ENCODE data around the gene METTL13. TPM values are rescaled to one million over a fixed set of nuclear protein-coding genes. Genes with fewer than 3 reads are reported as not detected.
A peak's percentile ranks its signal among the peaks of the same experiment; 100 is the strongest.

Gene METTL13
- total RNA-seq, 1 donor from 2014 or later, result 25.1 TPM

DNA sequence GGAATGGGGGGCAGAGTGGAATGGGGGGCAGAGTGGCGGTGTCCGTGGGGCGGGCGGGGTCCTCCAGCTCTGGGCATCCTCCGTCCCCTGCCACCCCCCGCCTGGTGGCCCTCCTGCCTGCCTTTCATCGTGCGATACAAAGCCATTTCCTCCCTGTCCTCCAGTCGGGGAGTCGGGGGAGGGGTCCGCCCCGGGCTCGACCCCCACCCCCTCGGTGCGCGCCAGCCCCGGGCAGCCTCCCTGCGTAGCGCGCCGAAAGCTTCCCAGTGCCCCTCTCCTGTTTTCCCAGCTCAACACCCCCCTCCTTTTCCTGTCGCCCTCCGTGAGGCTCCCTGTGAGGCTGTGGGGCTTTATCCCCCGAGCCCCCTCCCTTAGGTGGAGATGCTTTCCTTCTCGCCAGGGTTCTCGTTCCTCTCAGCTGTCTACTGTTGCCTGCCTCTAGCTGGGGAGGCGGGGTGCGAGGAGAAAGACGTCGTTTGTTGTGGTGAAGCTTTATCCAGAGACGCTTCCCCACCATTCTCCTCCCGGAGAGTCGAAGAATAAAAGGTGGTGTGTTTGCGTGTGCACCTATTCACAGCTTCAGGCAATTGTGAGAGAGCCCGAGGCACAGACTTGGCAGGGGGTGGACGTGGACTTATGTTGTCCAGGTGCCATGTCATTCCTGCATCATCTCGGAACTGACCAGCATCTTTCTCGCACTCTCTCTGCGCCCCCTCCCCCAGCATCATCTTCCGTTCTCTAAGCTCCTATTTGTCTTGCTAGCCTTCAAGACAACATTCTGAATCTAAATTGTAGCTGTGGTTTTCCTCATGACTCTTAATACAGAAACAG, 60.7 kb downstream of the METTL13 start:
- Histone ChIP-seq H3K9me3 (ENCODE audit: insufficient read depth, low read depth, low read length) (no peaks in the 10 kb centered on the region), H3K4me2 (ENCODE audit: low read length) (peak overlapping the region; percentile 96), H3K4me1 (ENCODE audit: insufficient read depth, low read length) (no peaks in the 10 kb centered on the region), H3K27ac (ENCODE audit: low read depth, low read length) (no peak overlapping the region), H3K27me3 (ENCODE audit: insufficient read depth, low read length) (no peaks in the 10 kb centered on the region), H3K79me2 (ENCODE audit: insufficient read depth, low read length) (no peaks in the 10 kb centered on the region), H3K4me3 (ENCODE audit: insufficient read depth, low read depth, low read length) (peak overlapping the region; percentile 73), H2AFZ (ENCODE audit: low read depth, low read length) (peak overlapping the region; percentile 98), H3K9ac (ENCODE audit: low read length) (peak overlapping the region; percentile 77), H3K36me3 (ENCODE audit: insufficient read depth, low read length) (no peaks in the 10 kb centered on the region), H4K20me1 (ENCODE audit: insufficient read depth, low read length) (no peaks in the 10 kb centered on the region)
- H3K36me3 Mint-ChIP-seq (ENCODE audit: low read depth, unreplicated experiment), result no peaks in the 10 kb centered on the region
- no peak overlapping the region for H3K27ac Mint-ChIP-seq (ENCODE audit: unreplicated experiment)
- H3K27me3 Mint-ChIP-seq (ENCODE audit: low read depth, unreplicated experiment), result peaks cover 3% of the 10 kb centered on the region
- H3K9me3 Mint-ChIP-seq (ENCODE audit: unreplicated experiment), result no peaks in the 10 kb centered on the region
- DNase-seq (ENCODE audit: low read depth) (no peak), FAIRE-seq (no peak)
- TF ChIP-seq EZH2 (IDR thresholded peaks at IDR 0.05; ENCODE audit: insufficient read depth, low read length), result peak; percentile 18
- TF ChIP-seq CTCF (IDR thresholded peaks at IDR 0.05; ENCODE audit: insufficient read depth, low read depth, low read length), result no peak
- peak overlapping the region; percentile 87 for H3K4me3 Mint-ChIP-seq (ENCODE audit: unreplicated experiment)
- H3K4me1 Mint-ChIP-seq (ENCODE audit: low read depth, unreplicated experiment), result peaks cover 4% of the 10 kb centered on the region

- Histone ChIP-seq H2AFZ (ENCODE audit: low read depth, low read length) (no peak overlapping the region), H3K4me2 (ENCODE audit: low read length) (no peak overlapping the region), H3K9ac (ENCODE audit: low read length) (no peak overlapping the region), H3K4me3 (ENCODE audit: insufficient read depth, low read depth, low read length) (no peak overlapping the region), H3K4me1 (ENCODE audit: insufficient read depth, low read length) (no peaks in the 10 kb centered on the region), H4K20me1 (ENCODE audit: insufficient read depth, low read length) (no peaks in the 10 kb centered on the region), H3K9me3 (ENCODE audit: insufficient read depth, low read depth, low read length) (no peaks in the 10 kb centered on the region), H3K27me3 (ENCODE audit: insufficient read depth, low read length) (no peaks in the 10 kb centered on the region), H3K36me3 (ENCODE audit: insufficient read depth, low read length) (no peaks in the 10 kb centered on the region), H3K27ac (ENCODE audit: low read depth, low read length) (no peak overlapping the region), H3K79me2 (ENCODE audit: insufficient read depth, low read length) (no peaks in the 10 kb centered on the region)
- Mint-ChIP-seq H3K4me1 (ENCODE audit: low read depth, unreplicated experiment) (peaks cover 4% of the 10 kb centered on the region), H3K4me3 (ENCODE audit: unreplicated experiment) (no peak overlapping the region), H3K36me3 (ENCODE audit: low read depth, unreplicated experiment) (no peaks in the 10 kb centered on the region), H3K27ac (ENCODE audit: unreplicated experiment) (no peak overlapping the region), H3K9me3 (ENCODE audit: unreplicated experiment) (no peaks in the 10 kb centered on the region), H3K27me3 (ENCODE audit: low read depth, unreplicated experiment) (no peaks in the 10 kb centered on the region)
- TF ChIP-seq EZH2 (IDR thresholded peaks at IDR 0.05; ENCODE audit: insufficient read depth, low read length), result no peak
- no peak for TF ChIP-seq CTCF (IDR thresholded peaks at IDR 0.05; ENCODE audit: insufficient read depth, low read depth, low read length)
- FAIRE-seq (no peak), DNase-seq (ENCODE audit: low read depth) (peak; percentile 13)
Observed at GRCh38 chr1:171844381-171844780, 62.9 kb downstream of the METTL13 start.

- Mint-ChIP-seq H3K9me3 (ENCODE audit: unreplicated experiment) (no peaks in the 10 kb centered on the region), H3K27me3 (ENCODE audit: low read depth, unreplicated experiment) (no peaks in the 10 kb centered on the region), H3K27ac (ENCODE audit: unreplicated experiment) (no peak overlapping the region), H3K4me3 (ENCODE audit: unreplicated experiment) (no peak overlapping the region), H3K36me3 (ENCODE audit: low read depth, unreplicated experiment) (no peaks in the 10 kb centered on the region), H3K4me1 (ENCODE audit: low read depth, unreplicated experiment) (peaks cover 4% of the 10 kb centered on the region)
- Histone ChIP-seq H4K20me1 (ENCODE audit: insufficient read depth, low read length) (no peaks in the 10 kb centered on the region), H2AFZ (ENCODE audit: low read depth, low read length) (no peak overlapping the region), H3K36me3 (ENCODE audit: insufficient read depth, low read length) (no peaks in the 10 kb centered on the region), H3K4me2 (ENCODE audit: low read length) (no peak overlapping the region), H3K27me3 (ENCODE audit: insufficient read depth, low read length) (no peaks in the 10 kb centered on the region), H3K27ac (ENCODE audit: low read depth, low read length) (no peak overlapping the region), H3K9ac (ENCODE audit: low read length) (no peak overlapping the region), H3K9me3 (ENCODE audit: insufficient read depth, low read depth, low read length) (no peaks in the 10 kb centered on the region), H3K4me3 (ENCODE audit: insufficient read depth, low read depth, low read length) (no peak overlapping the region), H3K4me1 (ENCODE audit: insufficient read depth, low read length) (no peaks in the 10 kb centered on the region), H3K79me2 (ENCODE audit: insufficient read depth, low read length) (no peaks in the 10 kb centered on the region)
- FAIRE-seq (no peak), DNase-seq (ENCODE audit: low read depth) (no peak)
- TF ChIP-seq EZH2 (IDR thresholded peaks at IDR 0.05; ENCODE audit: insufficient read depth, low read length) (no peak), CTCF (IDR thresholded peaks at IDR 0.05; ENCODE audit: insufficient read depth, low read depth, low read length) (no peak)
Observed at GRCh38 chr1:171845998-171846397, 64.5 kb downstream of the METTL13 start.

Measured in astrocyte (in vitro differentiated cells and primary cell).